GM12872 (cell line): ENCODE results near the gene C22orf15.

Experiments
- TF ChIP-seq, protein P1 (sequence below): IDR thresholded peaks from 3 replicates; pipeline ENCODE4 v1.5.1; 2011; ENCODE audit warnings: low read depth, mild to moderate bottlenecking, low read length, moderate library complexity; ENCODE audit not compliant: insufficient read depth

Gene C22orf15

GRCh38 chr22:23781511-23782183 is 18.9 kb downstream of the C22orf15 start:
- TF ChIP-seq, protein P1, sequence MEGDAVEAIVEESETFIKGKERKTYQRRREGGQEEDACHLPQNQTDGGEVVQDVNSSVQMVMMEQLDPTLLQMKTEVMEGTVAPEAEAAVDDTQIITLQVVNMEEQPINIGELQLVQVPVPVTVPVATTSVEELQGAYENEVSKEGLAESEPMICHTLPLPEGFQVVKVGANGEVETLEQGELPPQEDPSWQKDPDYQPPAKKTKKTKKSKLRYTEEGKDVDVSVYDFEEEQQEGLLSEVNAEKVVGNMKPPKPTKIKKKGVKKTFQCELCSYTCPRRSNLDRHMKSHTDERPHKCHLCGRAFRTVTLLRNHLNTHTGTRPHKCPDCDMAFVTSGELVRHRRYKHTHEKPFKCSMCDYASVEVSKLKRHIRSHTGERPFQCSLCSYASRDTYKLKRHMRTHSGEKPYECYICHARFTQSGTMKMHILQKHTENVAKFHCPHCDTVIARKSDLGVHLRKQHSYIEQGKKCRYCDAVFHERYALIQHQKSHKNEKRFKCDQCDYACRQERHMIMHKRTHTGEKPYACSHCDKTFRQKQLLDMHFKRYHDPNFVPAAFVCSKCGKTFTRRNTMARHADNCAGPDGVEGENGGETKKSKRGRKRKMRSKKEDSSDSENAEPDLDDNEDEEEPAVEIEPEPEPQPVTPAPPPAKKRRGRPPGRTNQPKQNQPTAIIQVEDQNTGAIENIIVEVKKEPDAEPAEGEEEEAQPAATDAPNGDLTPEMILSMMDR, result no peak

DNA sequence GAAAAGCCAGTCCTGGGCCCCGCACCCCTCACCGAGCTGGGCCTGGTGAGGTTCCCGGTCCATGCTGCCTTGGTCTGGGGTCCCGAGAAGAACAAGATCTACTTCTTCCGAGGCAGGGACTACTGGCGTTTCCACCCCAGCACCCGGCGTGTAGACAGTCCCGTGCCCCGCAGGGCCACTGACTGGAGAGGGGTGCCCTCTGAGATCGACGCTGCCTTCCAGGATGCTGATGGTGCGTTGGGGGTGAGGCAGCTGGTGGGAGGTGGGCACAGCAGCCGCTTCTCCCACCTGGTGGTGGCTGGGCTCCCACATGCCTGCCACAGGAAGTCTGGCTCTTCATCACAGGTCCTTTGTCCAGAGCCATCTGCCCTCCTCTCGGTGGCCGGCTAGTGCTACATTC is 19.5 kb downstream of the C22orf15 start:
- TF ChIP-seq, protein P1, result no peak

DNA sequence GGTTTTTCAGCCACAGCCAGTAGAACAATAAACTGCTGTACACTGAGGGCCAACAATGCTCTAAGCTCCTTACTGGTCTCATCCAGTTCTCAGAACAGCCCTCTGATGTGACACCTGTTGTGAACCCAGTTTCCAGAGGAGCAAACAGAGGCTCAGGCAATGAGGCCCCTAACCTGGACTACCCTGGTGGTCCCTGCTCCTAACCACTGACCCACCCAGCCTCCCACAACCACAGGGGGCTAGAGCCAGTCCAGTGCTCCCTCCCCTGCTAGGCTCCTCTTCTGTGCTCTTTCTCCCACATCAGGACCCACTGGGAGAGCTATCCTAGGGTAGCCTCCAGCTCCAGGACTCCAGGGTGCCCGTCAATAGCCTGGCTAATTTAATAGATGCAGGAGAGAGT is 19.9 kb downstream of the C22orf15 start:
- TF ChIP-seq, protein P1, result no peak

DNA sequence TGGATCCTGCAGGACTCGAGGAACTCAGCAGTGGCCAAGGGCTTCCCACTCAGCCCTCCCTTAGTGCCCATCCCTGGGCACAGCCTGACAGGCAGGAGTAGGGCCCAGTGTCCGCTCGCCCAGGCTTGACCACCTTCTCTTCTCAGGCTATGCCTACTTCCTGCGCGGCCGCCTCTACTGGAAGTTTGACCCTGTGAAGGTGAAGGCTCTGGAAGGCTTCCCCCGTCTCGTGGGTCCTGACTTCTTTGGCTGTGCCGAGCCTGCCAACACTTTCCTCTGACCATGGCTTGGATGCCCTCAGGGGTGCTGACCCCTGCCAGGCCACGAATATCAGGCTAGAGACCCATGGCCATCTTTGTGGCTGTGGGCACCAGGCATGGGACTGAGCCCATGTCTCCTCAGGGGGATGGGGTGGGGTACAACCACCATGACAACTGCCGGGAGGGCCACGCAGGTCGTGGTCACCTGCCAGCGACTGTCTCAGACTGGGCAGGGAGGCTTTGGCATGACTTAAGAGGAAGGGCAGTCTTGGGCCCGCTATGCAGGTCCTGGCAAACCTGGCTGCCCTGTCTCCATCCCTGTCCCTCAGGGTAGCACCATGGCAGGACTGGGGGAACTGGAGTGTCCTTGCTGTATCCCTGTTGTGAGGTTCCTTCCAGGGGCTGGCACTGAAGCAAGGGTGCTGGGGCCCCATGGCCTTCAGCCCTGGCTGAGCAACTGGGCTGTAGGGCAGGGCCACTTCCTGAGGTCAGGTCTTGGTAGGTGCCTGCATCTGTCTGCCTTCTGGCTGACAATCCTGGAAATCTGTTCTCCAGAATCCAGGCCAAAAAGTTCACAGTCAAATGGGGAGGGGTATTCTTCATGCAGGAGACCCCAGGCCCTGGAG is 20.7 kb downstream of the C22orf15 start:
- TF ChIP-seq, protein P1, result no peak

- TF ChIP-seq, protein P1, result no peak
Observed at GRCh38 chr22:23784215-23784732, 21.5 kb downstream of the C22orf15 start.

GRCh38 chr22:23786261-23786710 is 23.5 kb downstream of the C22orf15 start:
- TF ChIP-seq, protein P1, result no peak
